K562 (cell line): Measurements from ENCODE around the gene KRT1.

Experiments used
- ADNP ChIP-seq: fragments of 200-800 bp; sonication (Bioruptor generic); IDR thresholded peaks from 2 replicates; pipeline ENCODE4 v1.6.1; 2016; ENCODE audit warnings: missing genetic modification characterization, missing compliant biosample characterization
- CHD4 ChIP-seq: fragments of 200-600 bp; sonication (generic); IDR thresholded peaks from 3 replicates; pipeline ENCODE4 v1.6.1; 2012; ENCODE audit warnings: low read depth, mild to moderate bottlenecking, mixed read lengths, low read length, inconsistent platforms; ENCODE audit not compliant: insufficient read depth, insufficient replicate concordance, poor library complexity, severe bottlenecking
- FOXK2 ChIP-seq, 2 experiments: fragments of 450-650 bp; IDR thresholded peaks in 1 of 2; conservative IDR thresholded peaks in 1 of 2; 2 replicates each; pipeline ENCODE4 v1.6.1; 2016; ENCODE audit warnings: low read depth in 2 of 2, mild to moderate bottlenecking in 1 of 2
- GABPA ChIP-seq: fragments of 200-800 bp; sonication (Bioruptor generic); conservative IDR thresholded peaks from 2 replicates; pipeline ENCODE4 v1.6.1; 2016; ENCODE audit warnings: low read depth, missing genetic modification characterization, missing compliant biosample characterization
- HNRNPLL ChIP-seq: fragments of 200-400 bp; formaldehyde crosslinking; IDR thresholded peaks from 2 replicates; pipeline ENCODE4 v1.6.1; 2017; ENCODE audit warnings: low read length, low read depth, mild to moderate bottlenecking; ENCODE audit not compliant: poor library complexity, severe bottlenecking
- L3MBTL2 ChIP-seq: fragments of 450-650 bp; IDR thresholded peaks from 2 replicates; pipeline ENCODE4 v1.6.1; 2016; ENCODE audit warnings: mild to moderate bottlenecking, moderate library complexity
- POLR2A ChIP-seq: fragments of 450-650 bp; conservative IDR thresholded peaks from 2 replicates; pipeline ENCODE4 v1.6.1; 2016
- RBM17 ChIP-seq: fragments of 200-400 bp; formaldehyde crosslinking; IDR thresholded peaks from 2 replicates; pipeline ENCODE4 v1.6.1; 2017; ENCODE audit warnings: low read depth, mild to moderate bottlenecking, low read length, borderline replicate concordance
- SRF ChIP-seq, 2 experiments: fragments of 250-450, 450-650 bp in 1 of 2; sonication (Bioruptor Pico) in 1 of 2; sonication (generic) in 1 of 2; formaldehyde crosslinking; IDR thresholded peaks; 2 replicates each; pipeline versions ENCODE4 v1.5.0 to v1.5.1; 2020 to 2022; ENCODE audit warnings: mild to moderate bottlenecking in 1 of 2, missing genetic modification reagents in 1 of 2
- TAF1 ChIP-seq: IDR thresholded peaks from 2 replicates; pipeline ENCODE4 v1.6.1; 2011; ENCODE audit warnings: mild to moderate bottlenecking, low read length, moderate library complexity; ENCODE audit not compliant: insufficient read depth, control insufficient read depth, severe bottlenecking; ENCODE audit errors: extremely low read depth
- TF ChIP-seq, protein P1 (sequence below): IDR thresholded peaks from 2 replicates; pipeline ENCODE4 v1.6.1; 2012; ENCODE audit warnings: low read depth, low read length, improper control_type of control experiment, borderline replicate concordance

DNA sequence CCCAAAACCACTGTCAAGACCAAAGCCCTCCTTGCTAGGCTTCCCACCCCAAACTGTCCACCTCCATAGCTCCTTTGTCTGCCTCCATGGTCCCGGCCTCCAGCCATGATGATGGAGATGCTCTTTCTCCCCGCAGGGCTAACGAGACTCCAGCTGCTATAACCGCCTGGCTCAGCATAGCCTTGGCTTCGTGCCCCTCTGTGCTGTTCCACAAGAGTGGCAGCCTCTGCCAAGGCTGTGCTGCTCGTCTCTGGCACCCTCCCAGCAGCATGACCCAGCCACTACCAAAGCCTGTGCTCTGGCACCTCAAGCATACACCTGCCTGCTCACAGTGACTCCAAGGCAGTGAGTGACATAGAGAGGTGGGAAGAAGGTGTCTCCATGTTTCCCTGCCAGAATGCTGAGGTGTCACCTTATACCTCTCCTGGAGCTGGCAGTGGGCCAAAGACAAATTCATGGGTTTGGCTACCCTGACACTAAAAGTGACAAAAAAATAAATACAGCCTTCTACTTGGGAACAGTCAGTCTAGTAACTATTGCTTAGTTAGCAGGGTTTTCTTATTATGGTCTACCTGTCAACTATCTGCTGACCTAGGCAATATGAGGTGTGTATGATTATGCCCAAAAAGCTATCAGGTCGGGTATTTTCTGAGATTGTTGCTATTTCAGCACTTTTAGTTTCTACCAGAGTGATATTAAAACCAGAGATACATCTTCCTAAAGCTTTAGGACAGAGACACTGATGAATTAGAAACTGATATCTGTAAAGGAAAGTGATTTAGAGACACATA, 45.7 kb downstream of the KRT1 start:
- TF ChIP-seq, protein P1, sequence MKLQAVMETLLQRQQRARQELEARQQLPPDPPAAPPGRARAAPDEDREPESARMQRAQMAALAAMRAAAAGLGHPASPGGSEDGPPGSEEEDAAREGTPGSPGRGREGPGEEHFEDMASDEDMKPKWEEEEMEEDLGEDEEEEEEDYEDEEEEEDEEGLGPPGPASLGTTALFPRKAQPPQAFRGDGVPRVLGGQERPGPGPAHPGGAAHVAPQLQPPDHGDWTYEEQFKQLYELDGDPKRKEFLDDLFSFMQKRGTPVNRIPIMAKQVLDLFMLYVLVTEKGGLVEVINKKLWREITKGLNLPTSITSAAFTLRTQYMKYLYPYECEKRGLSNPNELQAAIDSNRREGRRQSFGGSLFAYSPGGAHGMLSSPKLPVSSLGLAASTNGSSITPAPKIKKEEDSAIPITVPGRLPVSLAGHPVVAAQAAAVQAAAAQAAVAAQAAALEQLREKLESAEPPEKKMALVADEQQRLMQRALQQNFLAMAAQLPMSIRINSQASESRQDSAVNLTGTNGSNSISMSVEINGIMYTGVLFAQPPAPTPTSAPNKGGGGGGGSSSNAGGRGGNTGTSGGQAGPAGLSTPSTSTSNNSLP: no peak
- TF ChIP-seq ADNP (tag) (no peak), HNRNPLL (no peak), CHD4 (no peak), TAF1 (no peak), RBM17 (no peak), FOXK2 (conservative IDR thresholded peaks at IDR 0.05 in 1 of 2, IDR thresholded peaks at IDR 0.05 in 1 of 2; ENCODE audit: low read depth in 2 of 2) (no peak), POLR2A (no peak), GABPA (no peak), SRF (CRISPR knock-in tag; IDR thresholded peaks at IDR 0.05) (no peak), L3MBTL2 (no peak)
